Epidermal melanocyte (primary cell): ENCODE data around the gene SLC24A3.

ENCODE experiments used
- DNase-seq: peaks from one replicate; pipeline ENCODE4 v3.0.0; 2011; ENCODE audit warnings: low spot score; ENCODE audit not compliant: insufficient read length

SLC24A3 gene

DNA sequence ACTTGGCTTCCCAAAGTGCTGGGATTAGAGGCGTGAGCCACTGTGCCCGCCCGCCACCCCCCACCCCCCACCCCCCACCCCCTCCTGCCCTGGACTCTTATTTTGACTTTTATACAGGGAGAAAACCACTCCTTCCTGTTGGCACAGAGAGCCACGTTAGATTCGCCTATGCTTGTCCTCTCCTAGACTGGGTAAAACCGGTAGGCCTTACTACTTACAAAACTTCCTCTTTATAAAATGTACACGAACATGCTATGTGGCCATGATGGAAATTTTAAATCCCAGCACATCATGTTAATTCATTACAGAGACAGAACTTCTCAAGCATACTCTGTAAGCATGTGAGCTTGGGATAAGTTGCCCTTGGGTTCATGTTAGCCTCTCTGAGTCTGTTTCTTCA, 124.2 kb downstream of the SLC24A3 start:
- no peak for DNase-seq

GRCh38 chr20:19338380-19338779, 125.9 kb downstream of the SLC24A3 start:
- DNase-seq, result no peak

DNA sequence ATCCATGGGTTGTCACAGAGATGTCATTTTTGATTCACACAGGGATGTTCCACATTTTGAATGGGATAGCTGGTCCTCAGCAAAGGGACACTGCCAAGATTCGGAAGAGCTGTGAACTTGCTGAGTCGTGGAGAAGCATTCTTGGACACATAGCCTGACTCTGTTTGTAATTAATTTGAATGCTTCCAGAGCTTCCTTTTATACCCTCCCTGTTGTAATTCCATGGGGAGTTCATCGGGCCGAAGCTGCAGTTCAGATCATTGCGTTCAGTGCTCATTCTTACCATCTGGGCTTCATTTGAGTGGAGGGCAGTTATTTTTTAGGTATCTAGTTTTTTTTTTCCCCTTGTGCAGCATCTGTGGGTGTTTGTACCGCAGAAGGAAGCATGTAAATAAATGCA, 126.5 kb downstream of the SLC24A3 start:
- DNase-seq, result no peak

DNA sequence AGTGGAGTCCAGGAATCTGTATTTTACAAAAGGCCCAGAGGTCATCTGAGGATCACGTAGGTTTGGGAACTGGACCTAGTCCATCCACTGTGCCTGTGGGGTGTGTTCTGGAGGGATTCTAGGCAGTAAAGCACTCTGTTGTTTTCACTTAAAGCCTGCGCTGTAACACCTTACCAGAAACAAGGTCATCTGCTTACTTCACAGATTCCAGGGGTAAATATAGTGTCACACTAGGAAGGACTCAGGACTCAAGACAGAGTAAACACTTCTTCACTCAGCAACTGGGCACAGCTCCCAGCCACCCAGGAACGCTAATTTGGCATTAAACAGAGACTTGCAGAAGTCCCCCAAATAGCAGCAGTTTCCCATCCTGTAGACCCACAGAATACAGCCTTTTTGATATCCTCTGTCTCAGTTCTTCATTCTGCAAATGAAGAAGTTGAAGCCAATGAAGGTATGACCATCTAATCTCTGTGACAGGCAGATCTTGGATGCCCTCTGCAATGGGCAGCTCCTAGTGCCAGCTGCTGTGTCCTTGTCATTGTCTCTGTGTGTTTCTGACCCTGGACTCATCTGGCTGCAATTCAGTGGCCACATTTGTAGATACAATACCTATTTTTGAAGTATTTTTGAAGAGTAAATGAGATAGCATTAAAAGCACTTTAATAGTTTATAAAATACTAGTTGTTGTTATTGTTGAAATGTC, 129.1 kb downstream of the SLC24A3 start:
- DNase-seq, result no peak

GRCh38 chr20:19344341-19344740, 131.9 kb downstream of the SLC24A3 start:
- DNase-seq, result no peak

- DNase-seq, result no peak
These were observed 135.6 kb downstream of the SLC24A3 start for GRCh38 chr20:19347943-19348456.

GRCh38 chr20:19348582-19348981, 136.1 kb downstream of the SLC24A3 start:
- DNase-seq, result no peak

GRCh38 chr20:19349879-19350278, 137.4 kb downstream of the SLC24A3 start:
- DNase-seq, result no peak

- no peak for DNase-seq
These were observed 139.1 kb downstream of the SLC24A3 start for GRCh38 chr20:19351542-19351941.

DNA sequence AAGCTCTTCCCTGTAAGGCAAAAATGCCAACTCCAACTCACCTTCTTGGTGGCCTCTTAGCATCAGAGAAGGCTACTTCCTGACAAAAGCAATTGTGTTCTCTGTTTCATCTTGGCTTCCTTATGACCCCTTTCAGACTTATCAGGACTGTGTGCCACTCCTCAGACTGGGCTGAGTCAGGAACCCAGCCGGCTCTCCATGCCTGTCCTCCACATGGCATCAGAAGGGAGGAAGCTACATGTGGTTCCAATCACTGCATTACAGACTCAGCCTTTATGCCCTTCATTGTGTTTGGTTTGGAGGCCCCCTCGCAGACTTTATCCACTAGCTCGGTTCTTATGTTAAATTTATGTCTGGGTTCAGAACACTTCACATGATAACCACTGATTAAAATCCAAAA, 142.5 kb downstream of the SLC24A3 start:
- no peak for DNase-seq

GRCh38 chr20:19361790-19362189, 149.3 kb downstream of the SLC24A3 start:
- DNase-seq, result no peak

GRCh38 chr20:19363476-19363875, 151.0 kb downstream of the SLC24A3 start:
- DNase-seq, result no peak

- no peak for DNase-seq
These were observed 155.1 kb downstream of the SLC24A3 start for GRCh38 chr20:19367591-19367990.

- no peak for DNase-seq
These were observed 155.9 kb downstream of the SLC24A3 start for GRCh38 chr20:19368351-19368750.

DNA sequence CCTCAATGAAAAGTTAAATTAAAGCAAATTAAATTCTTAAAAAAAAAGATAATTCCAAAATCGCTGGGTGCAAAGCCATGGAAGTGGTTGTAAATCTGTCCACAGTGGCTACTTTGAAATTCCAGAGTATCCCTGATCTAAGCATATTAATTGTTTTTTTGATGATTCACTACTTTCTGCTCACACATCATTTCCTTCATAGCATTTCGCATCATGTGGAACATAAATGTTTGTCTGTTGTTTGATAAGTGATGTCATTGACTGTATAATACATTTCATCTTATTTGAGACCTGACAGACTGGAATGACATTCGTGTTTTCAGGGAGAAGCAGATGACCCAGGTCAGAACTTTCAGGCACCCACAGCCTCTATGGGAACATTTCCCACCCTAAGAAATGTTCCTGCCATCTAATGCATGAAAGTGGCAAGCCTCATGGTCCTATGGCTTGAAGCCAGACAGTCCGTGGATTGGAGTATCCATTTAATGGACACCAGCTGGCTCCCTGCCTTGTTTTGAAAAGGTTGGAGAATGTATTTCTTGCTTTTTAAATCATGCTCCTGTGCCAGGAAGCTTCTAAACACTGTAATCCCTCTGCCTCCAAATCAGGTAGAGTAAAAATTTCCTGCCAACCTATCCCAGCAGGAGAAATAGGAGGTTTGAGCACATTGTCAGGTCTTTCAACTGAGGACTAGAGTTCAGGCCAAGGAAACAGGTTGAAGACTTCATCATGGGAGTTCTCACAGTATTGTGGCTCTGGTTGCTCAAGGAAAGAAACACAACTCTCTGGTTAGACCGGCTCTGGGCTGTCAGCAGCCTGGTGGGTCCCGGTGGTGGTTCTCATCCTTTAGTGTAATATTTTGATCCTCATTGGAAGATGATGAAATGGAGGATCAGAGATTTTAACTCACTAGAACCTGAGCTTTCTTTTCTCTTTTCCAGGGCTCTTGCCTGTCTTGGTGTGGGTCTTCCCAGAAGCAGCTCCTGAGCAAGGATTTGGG, 157.9 kb downstream of the SLC24A3 start:
- DNase-seq, result no peak

DNA sequence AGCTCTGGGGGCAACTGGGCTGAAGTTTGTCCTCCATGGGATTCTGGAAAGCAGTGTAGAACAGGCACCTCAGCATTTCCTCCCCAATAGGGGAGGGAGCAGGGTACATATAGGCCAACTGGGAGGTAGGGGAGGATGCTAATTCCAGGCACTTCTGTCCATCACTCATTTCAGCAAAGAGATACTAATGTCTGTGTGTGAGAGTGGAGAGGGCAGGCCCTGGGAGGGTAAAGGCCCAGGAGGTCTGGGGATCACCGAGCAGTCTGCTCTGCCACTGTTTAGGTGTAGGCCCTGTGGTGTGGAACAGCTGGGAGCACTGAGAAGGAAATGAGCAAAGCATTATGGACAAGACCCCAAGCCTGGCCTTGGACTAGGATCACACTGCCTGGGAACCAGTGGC, 158.7 kb downstream of the SLC24A3 start:
- DNase-seq, result no peak

- no peak for DNase-seq
These were observed 161.8 kb downstream of the SLC24A3 start for GRCh38 chr20:19374216-19374615.

DNA sequence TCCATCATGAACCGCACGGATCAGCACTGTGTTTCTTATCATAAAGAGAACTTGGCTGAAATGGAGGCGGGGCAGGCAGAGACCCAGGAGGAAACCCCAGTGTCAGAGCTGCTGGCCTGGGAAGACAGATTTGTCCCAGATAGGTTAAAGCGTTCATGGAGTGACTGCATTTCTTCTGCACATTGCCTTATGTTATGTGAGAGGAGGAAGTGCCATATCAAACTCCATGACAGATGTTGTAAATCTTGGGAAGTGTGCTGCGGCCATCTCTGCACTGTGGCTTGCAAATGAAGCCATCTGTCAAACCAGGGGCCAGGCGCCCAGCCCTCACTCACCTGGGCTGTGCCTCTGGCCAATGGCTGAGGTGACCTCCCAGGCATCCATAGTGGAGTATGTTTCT, 163.0 kb downstream of the SLC24A3 start:
- no peak for DNase-seq

DNA sequence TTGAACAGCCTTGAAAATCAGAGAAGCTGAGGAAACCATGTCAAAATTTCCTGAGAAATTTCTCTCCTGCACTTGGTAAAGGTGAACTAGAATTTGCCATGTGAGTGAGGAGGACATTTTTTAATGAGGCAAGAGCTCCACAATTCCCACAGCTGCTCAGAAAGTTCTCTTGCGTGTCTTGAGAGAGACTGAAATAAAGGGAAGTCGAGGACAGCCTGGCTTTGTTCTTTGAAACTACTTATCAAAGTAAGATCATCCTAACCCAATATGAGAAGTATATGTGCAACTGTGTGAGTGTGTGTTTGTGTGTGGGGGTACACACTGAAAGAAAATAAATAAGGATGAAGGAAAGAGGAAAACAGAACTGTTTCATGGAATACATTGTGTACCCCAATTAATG, 163.4 kb downstream of the SLC24A3 start:
- no peak for DNase-seq

GRCh38 chr20:19376451-19377229, 164.2 kb downstream of the SLC24A3 start:
- no peak for DNase-seq

- no peak for DNase-seq
These were observed 165.6 kb downstream of the SLC24A3 start for GRCh38 chr20:19378058-19378457.

GRCh38 chr20:19380211-19380610, 167.8 kb downstream of the SLC24A3 start:
- no peak for DNase-seq
